ENCODE results near the gene TDRD6.
"Not testable (repeated sequence)": the region's sequence is repeated elsewhere in the genome, so short reads cannot be mapped to it uniquely, and the experiment has no call there.

Gene TDRD6, protein sequence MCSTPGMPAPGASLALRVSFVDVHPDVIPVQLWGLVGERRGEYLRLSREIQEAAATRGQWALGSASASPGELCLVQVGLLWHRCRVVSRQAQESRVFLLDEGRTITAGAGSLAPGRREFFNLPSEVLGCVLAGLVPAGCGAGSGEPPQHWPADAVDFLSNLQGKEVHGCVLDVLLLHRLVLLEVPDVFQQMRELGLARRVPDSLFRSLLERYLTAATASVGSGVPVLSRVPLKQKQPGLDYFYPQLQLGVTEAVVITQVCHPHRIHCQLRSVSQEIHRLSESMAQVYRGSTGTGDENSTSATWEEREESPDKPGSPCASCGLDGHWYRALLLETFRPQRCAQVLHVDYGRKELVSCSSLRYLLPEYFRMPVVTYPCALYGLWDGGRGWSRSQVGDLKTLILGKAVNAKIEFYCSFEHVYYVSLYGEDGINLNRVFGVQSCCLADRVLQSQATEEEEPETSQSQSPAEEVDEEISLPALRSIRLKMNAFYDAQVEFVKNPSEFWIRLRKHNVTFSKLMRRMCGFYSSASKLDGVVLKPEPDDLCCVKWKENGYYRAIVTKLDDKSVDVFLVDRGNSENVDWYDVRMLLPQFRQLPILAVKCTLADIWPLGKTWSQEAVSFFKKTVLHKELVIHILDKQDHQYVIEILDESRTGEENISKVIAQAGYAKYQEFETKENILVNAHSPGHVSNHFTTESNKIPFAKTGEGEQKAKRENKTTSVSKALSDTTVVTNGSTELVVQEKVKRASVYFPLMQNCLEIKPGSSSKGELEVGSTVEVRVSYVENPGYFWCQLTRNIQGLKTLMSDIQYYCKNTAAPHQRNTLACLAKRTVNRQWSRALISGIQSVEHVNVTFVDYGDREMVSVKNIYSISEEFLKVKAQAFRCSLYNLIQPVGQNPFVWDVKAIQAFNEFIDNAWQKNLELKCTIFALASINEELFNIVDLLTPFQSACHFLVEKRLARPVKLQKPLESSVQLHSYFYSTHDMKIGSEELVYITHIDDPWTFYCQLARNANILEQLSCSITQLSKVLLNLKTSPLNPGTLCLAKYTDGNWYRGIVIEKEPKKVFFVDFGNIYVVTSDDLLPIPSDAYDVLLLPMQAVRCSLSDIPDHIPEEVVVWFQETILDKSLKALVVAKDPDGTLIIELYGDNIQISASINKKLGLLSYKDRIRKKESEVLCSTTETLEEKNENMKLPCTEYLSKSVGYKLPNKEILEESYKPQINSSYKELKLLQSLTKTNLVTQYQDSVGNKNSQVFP (N-terminal part only)

DNA sequence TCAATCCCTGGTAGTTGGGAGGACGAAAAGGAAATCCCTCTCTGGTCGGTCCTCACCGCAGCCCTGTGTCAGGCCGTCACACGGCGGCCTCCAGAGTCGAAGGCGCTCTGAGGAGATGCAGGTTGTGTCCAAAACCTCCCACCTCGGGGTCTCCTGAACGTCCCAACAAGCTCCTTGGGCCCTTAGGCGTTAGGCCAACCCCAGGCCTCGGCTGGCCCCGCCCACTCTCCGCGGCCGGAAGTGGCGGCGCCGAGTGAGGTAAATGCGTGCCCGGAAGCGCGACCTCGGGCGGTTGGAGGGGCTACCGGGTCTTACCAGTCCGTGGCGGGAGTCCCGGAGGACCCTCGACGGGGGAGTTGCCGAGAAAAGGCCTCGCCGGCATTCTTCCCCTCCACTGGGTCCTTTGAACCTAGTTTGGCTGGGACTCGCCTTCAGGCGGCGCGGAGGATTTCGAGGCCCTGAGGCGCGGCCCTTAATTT is at the start of gene TDRD6:
TSS of gene TDRD6 (plus strand) at position 267 of the 479 bp plus-strand sequence. CDS start 244 bp downstream, outside the sequence.
- no peak for DNase-seq

DNA sequence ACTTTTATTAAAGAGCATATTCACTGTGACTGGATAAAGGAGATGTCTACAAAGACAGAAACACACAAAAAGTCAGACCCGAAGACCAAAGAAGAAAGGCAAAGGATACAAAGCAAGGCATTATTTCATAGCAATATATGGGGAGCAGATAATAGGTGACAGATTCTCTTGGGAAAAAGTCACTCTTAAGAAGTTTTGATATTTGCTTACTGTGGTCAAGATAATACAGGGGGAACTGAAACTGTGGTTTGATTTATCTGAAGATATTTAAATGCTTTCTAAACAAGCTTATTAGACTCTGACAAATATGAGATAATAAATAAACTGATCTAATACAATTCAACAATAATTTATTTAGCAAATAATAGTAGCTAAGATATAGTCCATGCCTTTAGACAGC is 49.8 kb upstream of the TDRD6 start:
- no peak for DNase-seq

DNA sequence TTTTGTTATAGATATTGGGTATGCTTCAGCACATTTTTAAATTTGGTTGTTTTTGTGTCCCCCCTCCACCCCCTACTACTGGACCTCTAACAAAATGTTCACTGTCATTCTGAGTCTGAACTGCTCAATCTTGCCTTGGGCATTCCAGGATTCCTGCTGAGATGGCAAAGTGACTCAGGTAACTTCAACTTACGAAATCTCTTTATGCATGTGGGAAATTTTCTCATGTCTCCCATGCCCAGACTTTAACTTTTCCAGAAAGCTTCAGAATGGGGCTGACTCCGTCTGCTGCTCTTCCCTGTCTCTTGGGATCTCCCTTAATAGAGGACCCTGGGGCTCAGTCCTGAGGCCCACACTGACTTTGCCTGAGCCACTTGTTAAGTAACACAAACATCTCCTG is 49.0 kb upstream of the TDRD6 start:
- DNase-seq: no peak

DNA sequence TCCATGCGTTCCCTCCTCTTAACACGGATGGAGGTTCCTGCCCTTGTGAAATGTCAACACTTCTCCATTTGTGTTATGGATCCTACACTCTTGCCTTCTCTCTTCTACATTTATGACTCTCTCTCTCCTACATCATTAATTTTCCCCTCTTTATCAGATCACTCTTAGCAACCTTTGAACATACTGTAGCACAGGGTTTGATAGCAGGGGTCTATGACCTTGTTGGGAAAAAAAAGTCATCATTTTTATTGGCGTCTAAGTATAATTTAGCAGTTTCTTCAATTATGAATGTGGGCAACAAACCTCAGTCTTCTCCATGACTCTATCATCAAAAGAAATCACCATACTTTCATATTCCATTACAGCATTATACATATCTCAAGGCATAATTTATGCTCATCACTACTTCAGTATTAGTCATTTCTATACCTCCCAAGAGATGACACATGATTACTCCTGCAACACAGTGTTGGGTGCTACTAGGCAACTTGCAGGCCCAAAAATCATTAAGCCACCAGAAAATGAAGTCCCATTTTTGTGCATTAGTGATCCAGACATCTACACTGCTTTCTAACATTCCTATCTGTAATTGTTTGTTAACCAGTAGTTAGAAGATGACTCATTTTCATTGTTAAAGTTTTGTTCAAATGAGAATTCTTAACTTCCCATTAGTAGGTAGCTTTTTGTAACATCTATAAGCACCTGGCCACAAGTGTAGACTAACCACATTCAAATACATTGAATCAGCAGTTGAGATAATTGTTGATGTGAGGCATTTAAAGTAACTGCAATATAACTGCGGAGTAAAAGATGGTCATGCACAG is 44.5 kb upstream of the TDRD6 start:
- DNase-seq: no peak

DNA sequence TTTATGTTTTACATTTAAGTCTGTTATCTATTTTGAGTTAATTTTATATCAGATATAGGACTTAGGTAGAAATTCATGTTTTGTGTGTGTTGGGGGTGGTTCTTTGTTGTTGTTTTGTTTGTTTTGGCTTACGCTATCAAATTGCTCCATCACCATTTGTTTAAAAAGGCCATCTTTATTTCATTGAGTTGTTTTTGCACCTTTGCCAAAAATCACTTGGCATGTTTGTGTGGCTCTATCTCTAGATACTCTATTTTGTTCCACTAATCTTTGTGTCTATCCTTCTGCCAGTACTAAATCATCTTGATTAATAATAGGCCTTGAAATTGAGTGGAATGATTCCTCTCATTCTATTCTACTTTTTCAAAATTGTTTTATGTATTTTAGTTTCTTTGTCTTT is 42.4 kb upstream of the TDRD6 start:
- DNase-seq: no peak

DNA sequence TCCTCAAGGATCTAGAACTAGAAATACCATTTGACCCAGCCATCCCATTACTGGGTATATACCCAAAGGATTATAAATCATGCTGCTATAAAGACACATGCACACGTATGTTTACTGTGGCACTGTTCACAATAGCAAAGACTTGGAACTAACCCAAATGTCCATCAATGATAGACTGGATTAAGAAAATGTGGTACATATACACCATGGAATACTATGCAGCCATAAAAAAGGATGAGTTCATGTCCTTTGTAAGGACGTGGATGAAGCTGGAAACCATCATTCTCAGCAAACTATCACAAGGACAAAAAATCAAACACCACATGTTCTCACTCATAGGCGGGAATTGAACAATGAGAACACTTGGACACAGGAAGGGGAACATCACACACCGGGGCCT is 39.6 kb upstream of the TDRD6 start:
- not testable (repeated sequence) for DNase-seq

DNA sequence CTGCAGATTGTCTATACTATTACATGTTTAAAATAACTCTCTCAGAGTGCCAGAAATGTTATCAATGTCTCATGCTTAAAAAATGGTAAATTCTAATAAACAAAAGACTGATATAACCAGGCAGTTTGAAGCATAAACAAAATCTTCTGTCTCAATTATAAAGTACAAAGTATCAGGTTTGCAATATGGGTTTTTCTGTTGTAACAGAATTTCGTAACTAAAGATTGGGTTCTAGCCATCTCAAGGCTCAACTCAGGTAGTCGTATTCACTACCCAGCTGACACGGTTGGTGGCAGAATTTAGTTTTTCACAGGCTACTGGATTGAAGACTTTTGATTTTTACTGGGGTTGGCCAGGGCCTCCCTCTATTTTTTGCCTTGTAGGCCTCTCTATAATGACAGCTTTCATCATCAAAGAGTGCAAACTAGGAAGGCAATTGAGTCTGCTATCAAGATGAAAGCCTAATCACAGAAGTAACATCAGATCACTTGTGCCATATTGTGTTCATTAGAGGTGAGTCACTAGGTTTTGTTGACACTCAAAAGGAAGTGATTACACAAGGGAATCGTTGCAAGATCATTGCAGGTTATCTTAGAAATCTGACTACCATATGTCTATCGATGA is 38.7 kb upstream of the TDRD6 start:
- no peak for DNase-seq

DNA sequence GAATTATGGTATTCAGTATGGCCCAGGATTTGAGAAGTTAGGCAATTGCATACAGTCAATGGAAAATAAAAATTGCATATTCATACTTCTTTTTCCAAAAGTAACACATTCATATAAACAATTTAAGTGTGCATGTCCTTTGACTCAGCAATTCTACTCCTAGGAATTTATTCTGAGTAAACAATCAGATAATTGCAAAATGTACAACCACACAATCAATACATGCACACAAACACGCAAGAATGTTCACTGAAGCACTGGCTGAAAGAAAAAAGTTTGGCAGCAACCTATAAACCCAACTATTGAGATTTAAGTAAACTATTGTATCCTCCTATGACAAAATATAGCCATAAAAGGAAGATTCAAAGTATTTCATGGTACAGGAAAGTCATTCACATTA is 36.7 kb upstream of the TDRD6 start:
- DNase-seq: no peak

DNA sequence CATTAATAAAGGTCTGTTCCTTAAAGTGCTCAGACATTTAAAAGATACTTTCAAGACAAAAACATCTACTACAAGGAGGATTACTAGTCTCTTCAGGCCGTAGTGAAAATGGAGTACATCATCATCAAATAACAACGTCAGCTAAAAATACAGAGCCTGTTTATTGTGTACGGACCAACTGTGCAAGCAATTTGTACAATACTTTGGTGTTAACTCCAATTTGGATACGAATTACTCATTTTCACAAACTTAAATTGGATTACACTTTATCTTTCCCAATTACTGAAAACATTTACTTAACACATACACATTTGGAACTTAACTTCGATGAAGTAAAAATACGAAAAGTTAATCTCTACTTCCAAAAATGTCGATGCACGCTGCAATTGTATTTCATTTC is 35.9 kb upstream of the TDRD6 start:
- DNase-seq: no peak

DNA sequence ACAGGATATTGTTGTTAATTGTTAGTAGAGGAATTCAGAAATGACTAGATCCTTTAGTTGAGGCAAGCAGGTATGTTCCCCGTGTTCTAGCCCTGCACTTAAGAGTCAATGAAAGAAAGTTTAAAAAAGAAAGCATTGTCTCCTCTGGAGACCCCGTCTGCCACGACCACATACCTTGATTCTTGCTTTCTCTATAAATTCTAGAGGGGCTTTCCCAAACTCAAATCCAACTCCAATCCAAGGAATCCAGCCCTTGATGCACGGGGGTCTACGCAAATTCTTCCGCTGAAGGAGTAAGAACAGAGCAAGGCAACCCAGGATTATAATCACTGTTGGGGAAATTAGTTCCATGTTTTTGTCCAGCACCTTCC is 35.5 kb upstream of the TDRD6 start:
- no peak for DNase-seq

DNA sequence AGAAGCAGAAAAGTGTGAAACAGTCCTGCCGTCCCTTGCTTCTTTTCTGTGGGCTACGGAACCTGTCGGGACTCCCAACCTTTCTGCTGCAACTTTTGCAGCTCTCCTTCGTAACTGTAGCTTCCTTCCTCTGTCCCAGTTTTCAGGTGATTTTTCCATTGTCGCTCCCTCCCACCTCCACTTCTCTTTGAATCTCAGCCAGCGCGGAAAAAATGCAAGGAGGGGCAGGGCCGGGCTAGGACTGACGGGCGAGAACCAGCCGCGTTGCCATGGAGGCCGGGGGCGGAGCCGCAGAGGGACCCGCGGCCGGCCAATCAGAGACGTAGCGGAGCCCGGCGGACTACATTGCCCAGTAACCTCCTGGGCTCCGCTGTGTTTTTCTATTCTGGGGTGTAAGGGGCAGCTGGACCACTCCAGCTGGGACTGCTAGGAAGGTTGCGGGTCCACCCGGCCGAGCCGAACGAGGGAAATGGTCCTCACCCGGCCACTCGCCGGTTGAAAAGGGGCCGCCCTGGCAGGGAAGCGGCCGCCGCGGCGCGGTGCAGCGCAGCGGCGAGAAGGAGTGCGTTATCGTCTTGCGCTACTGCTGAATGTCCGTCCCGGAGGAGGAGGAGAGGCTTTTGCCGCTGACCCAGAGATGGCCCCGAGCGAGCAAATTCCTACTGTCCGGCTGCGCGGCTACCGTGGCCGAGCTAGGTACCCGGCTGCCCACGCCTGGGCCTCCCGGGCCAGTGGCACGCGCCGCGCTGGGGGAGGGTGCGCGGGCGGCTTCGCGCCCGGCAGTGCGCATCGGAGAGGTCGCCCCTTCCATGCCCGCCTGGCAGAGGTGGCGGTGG is 34.9 kb upstream of the TDRD6 start, which contains the start of the genes CYP39A1 and SLC25A27:
TSS of gene CYP39A1 (minus strand) at position 216 of the 836 bp plus-strand sequence. CDS start 236 bp downstream, outside the sequence.
TSS of gene SLC25A27 (plus strand) at position 373 of the 836 bp plus-strand sequence. CDS start at position 591, 218 bp downstream.
- DNase-seq: peak; percentile 77

DNA sequence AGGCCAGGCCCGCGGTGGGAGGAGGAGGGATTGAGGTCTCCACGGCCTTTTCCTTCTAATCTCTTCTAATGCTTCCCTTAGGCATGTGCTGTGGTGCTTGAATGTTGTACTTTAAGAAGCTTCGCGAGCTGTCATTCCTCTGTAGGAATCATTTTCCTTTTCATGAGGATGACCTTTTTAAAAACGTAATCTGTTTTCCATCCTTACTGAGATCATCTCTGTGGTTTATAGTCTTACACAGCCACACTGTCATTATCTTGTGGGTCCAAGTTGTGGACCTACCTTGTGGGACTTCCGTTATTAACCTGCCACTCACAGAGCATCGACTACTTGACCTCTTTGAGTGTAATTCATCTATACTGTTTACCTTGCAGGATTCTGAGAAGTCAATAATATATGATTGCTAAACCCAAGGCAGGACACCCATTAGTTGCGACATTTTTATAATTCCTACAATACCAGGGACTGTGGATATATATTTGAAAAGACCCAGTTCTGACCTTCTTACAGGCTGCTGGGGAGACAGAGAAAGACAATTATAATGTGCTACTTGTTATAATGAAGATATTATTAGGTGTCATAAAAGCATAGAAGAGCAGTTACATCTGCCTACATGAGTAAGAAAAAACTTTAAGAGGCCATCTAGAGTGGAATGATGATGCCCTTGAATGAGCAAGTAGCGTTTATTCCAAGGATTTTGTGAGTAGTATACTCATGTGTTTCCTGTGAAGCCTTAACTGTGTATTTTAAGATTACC is 34.1 kb upstream of the TDRD6 start:
- DNase-seq: no peak

DNA sequence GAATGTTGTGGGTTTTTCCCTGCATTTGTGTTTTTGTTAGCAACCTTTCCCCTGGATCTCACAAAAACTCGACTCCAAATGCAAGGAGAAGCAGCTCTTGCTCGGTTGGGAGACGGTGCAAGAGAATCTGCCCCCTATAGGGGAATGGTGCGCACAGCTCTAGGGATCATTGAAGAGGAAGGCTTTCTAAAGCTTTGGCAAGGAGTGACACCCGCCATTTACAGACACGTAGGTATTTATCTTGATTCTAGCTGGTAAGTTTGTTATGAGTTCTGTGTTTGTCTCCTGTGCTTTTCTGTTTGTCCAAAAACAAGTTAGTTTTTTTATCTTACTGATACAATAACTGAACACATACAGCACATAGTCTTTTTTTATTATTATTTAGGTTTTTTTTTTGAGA is 31.9 kb upstream of the TDRD6 start:
- DNase-seq: no peak

DNA sequence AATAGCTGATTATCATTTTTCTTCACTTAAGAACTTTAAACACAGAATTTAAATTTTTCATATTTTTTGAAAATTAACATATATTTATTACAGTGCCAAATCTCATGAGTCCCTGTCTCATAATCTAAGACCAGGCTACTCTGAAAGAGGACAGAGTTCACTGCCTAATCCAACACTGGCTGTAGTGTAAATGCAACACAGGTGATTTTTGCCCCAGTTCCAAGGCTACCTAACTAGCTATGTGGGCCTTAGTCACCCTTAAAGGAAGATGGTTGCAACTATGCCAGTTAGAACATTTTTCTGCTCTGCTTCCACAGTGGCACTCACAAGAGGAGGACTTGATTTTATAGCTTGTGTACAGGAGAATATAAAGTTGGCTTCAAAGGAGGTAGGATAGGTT is 30.0 kb upstream of the TDRD6 start:
- no peak for DNase-seq

DNA sequence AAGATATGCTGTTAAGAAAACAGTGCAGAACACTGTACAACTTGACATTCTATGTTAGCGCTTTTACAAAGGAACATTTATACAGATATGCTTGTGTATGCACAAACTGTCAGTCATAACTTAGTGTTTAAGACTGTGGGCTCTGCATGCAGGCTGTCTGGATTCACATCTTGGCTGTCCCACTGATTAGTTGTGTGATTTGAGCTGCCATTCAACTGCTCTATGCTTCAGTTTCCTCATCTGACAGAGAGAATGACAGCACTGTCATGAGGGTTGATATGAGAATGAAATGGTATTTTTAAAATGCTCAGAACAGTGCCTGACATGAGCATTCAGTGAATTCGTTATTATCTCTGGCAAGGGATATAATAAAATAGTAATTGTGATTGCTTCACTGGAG is 26.2 kb upstream of the TDRD6 start:
- no peak for DNase-seq

DNA sequence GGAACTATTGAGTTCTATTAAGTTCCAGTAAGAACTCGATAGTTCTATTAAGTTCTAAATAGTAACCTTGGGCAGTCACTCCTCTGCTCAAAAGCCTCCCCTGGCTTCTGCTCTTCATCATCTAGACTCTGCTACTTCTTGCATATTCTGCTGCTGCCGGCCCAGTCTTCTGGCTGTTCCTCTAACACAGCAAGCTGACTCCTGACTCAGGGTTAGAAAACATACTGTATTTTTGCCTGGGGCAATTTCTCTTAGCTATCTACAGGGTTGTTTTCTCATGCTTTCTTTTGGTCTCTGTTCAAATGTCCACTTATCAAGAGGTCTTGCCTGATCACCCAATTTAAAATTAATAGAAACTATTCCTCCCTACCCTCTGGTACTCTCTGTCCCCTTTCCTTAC is 20.3 kb upstream of the TDRD6 start:
- DNase-seq: no peak

DNA sequence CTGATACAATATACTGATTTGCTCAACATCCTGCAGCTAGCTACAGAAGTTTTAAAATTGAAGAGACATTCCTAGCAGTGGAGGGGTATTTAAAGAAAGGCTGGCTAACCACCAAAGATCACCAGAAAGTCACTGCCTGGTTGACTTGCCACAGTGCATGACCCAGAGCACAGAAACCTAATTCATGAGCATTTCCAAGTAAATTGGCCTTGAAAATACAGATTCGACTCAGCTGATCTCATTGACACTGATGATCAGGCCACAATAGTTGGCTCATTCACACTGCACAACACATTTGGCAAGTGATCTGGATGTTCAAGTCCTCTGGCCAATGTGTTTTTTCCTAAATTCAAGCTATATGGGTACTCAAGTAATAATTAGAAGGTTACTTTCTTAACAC is 13.3 kb upstream of the TDRD6 start:
- no peak for DNase-seq

DNA sequence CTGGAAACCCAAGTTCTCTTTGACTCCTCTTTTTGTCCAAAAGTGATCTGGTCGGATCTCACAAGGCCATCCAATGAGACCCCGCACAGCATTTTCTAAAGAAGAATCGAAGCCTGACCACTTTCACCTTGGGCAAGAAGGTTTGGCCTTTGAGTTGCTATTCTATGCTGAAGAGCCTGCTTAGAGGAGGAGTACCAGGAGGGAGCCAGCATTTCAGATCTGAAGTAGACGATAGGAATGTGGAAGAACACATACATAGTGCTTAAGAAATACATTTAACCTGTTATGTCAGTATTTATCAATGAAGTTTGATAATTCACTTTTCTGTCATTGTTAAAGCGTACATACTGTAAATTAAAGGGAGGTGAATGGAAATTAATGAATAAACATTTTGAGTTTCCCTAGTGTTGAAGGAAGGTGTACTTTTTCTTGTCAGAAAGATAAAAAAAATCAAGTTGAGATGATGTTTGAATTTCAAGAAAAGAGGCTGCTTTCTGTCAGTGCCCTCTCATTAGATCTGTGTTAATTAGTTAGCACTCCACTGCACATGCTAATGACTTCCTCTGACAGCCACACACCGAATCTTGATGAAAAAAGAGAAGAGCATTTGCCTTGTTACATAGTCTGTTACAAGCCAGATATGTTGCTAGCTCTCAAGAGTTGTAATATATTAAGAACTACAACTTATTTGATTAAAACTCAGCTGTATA is 10.9 kb upstream of the TDRD6 start:
- no peak for DNase-seq

DNA sequence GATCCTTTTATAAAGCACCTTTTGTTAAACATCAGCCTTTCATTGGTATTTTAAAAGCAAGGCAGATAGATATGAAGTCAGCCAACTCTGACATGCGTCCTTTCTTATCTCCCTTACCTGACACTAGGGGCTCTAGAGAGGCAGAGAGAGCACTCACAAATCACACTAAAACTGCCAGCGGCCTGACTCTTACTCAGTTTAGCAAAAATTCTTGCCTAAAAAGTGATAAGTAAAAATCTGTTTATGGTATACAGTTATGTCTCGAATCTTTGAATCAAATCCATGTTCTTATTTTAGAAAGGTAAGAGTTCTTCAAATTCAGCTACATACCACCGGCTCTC is 10.4 kb upstream of the TDRD6 start:
- no peak for DNase-seq
